Measurements from ENCODE around the gene ADIPOR1.
A peak's percentile ranks its signal among the peaks of the same experiment; 100 is the strongest.

The ADIPOR1 gene

DNA sequence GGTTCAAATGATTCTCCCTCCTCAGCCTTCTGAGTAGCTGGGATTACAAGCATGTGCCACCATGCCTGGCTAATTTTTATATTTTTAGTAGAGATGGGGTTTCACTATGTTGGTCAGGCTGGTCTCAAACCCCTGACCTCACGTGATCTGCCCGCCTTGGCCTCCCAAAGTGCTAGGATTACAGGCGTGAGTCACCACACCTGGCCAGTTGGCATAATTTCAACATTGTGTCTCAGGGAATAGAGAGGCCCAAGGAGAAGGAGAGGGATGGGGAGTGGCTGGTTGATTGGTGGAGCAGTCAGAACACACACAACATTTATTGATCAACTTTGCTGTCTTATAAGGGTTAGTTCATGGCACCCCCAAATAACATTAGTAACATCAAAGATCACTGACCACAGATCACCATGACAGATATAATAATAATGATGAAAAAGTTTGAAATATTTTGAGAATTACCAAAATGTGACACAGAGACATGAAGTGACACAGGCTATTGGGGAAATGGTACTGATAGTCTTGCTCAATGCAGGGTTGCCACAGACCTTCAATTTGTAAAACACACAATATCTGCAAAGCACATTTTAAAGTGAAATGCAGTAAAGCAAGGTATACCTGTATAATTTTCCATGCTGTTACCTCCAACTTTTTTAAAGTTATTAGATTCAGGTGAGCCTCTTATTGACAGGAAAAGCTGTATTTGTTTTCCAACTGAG lies 24.8 kb upstream of the ADIPOR1 start:
- no peak for DNase-seq (ENCODE audit: low read depth in 2 of 2)
- TF ChIP-seq, protein P1, sequence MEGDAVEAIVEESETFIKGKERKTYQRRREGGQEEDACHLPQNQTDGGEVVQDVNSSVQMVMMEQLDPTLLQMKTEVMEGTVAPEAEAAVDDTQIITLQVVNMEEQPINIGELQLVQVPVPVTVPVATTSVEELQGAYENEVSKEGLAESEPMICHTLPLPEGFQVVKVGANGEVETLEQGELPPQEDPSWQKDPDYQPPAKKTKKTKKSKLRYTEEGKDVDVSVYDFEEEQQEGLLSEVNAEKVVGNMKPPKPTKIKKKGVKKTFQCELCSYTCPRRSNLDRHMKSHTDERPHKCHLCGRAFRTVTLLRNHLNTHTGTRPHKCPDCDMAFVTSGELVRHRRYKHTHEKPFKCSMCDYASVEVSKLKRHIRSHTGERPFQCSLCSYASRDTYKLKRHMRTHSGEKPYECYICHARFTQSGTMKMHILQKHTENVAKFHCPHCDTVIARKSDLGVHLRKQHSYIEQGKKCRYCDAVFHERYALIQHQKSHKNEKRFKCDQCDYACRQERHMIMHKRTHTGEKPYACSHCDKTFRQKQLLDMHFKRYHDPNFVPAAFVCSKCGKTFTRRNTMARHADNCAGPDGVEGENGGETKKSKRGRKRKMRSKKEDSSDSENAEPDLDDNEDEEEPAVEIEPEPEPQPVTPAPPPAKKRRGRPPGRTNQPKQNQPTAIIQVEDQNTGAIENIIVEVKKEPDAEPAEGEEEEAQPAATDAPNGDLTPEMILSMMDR (IDR thresholded peaks at IDR 0.05; ENCODE audit: low read depth, low read length) = no peak
- H3K4me3 ChIP-seq (replicated peaks in 1 of 2; ENCODE audit: low read depth in 2 of 2, low read length in 2 of 2) = no peak overlapping the region

GRCh38 chr1:202981939-202982338 lies 23.8 kb upstream of the ADIPOR1 start:
- TF ChIP-seq, protein P1 (IDR thresholded peaks at IDR 0.05; ENCODE audit: low read depth, low read length) = no peak
- DNase-seq (ENCODE audit: low read depth in 2 of 2) = no peak
- H3K4me3 ChIP-seq (replicated peaks in 1 of 2; ENCODE audit: low read depth in 2 of 2, low read length in 2 of 2) = no peak overlapping the region

- no peak for DNase-seq (ENCODE audit: low read depth in 2 of 2)
- TF ChIP-seq, protein P1 (IDR thresholded peaks at IDR 0.05; ENCODE audit: low read depth, low read length) = no peak
- no peak overlapping the region for H3K4me3 ChIP-seq (replicated peaks in 1 of 2; ENCODE audit: low read depth in 2 of 2, low read length in 2 of 2)
Measured at GRCh38 chr1:202979459-202979858, 21.3 kb upstream of the ADIPOR1 start.

- no peak overlapping the region for H3K4me3 ChIP-seq (replicated peaks in 1 of 2; ENCODE audit: low read depth in 2 of 2, low read length in 2 of 2)
- no peak for DNase-seq (ENCODE audit: low read depth in 2 of 2)
- TF ChIP-seq, protein P1 (IDR thresholded peaks at IDR 0.05; ENCODE audit: low read depth, low read length) = no peak
Measured at GRCh38 chr1:202976633-202977032, 18.5 kb upstream of the ADIPOR1 start.

DNA sequence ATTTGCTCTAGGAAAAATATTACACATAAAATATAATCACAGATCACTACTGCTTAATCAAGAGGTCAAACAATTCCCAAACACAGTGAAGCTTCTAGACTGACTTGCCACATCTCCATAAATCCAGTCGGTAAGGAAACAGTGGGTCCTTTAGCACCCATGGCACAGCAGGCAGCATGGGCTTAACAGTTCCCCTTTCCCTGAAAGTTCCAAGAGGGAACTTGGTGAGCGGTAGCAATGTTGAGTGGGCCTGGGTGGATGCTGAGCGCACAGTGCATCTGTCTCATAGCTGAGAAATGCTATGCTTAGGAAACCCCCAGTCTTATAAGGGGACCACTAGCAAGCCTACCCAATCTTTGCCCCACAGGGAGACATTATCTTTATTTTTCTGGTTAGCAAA lies 16.7 kb upstream of the ADIPOR1 start:
- no peak overlapping the region for H3K4me3 ChIP-seq (replicated peaks in 1 of 2; ENCODE audit: low read depth in 2 of 2, low read length in 2 of 2)
- no peak for DNase-seq (ENCODE audit: low read depth in 2 of 2)
- TF ChIP-seq, protein P1 (IDR thresholded peaks at IDR 0.05; ENCODE audit: low read depth, low read length) = no peak

DNA sequence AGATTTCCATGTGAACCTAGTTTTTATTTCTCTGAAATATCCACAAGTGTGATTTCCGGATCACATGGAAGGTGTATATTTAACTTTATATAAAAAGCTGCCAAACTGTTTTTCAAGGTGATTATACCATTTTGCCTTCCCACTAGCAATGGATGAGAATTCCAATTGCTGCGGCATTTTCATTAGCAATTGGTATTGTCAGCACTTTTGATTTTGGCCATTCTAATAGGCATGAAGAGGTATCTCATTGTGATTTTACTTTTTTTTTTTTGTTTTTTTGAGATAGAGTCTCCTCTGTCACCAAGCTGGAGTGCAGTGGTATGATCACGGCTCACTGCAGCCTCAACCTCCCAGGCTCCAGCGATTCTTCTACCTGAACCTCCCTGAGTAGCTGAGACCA lies 13.9 kb upstream of the ADIPOR1 start:
- TF ChIP-seq, protein P1 (IDR thresholded peaks at IDR 0.05; ENCODE audit: low read depth, low read length) = no peak
- no peak overlapping the region for H3K4me3 ChIP-seq (replicated peaks in 1 of 2; ENCODE audit: low read depth in 2 of 2, low read length in 2 of 2)

DNA sequence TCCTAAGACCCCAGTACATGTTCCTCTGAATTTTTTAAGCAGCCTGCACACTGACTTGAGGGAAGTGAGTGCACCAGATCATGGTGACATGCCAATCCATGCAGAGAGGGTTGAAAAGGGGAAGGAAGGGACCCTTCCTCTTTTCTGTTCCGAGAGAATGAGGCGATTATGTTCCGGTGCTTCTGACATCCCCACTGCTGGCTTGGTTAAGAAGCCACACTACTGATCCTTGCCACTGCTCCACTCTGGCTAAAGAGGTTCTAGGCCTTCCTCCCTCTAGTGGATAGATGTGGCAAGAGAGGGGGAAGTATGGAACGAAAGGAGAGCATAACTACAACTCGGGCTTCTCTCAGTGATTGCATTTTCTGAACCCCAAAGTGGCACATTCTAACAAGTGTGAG lies 10.8 kb upstream of the ADIPOR1 start:
- H3K4me3 ChIP-seq (replicated peaks in 1 of 2; ENCODE audit: low read depth in 2 of 2, low read length in 2 of 2) = no peak overlapping the region
- peak; percentile 73 to 76 for DNase-seq (ENCODE audit: low read depth in 2 of 2)
- TF ChIP-seq, protein P1 (IDR thresholded peaks at IDR 0.05; ENCODE audit: low read depth, low read length) = peak; percentile 82

More for the DNA sequence above, 13.9 kb upstream of the ADIPOR1 start:
- no peak for DNase-seq (ENCODE audit: low read depth in 2 of 2)
